ENCODE results near the gene AMN.
"Not testable (repeated sequence)": the region's sequence is repeated elsewhere in the genome, so short reads cannot be mapped to it uniquely, and the experiment has no call there.

The AMN gene

DNA sequence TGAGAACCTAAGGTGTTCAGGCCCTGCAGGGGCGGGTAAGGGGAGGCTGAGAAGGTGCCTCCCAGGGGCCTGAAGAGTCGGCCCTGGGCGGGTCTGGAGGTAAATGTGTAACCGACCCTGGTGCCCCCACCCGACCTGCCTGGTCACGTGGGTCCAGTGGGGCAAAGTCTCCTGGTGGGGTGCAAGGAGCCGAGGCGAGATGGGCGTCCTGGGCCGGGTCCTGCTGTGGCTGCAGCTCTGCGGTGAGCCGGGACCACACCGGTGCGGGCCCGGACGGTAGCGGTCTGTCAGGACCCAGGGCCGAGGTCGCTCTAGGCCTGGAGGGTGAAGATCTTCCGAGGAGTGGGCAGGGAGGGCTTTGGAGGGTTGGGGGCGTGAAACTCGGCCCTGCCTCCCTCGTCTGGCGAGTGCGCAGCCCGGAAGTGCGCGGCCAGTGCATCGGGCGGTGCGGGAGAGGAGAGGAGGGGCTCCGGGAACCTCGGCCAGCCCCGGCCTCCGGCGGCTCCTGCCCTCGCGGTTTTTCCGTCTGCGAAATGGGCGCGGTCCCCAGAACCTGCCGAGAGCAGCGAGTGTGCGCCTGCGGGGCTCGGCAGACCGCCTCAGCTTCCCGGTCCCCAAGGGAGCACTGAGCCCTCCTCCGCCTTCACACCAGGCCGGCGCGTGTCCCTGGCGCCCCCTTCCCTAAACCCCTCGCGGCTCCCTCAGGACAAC, at the start of gene AMN:
Gene AMN (plus strand): TSS at position 174 of the 711 bp plus-strand sequence. CDS start 26 bp downstream, at position 200.
- DNase-seq = no peak

DNA sequence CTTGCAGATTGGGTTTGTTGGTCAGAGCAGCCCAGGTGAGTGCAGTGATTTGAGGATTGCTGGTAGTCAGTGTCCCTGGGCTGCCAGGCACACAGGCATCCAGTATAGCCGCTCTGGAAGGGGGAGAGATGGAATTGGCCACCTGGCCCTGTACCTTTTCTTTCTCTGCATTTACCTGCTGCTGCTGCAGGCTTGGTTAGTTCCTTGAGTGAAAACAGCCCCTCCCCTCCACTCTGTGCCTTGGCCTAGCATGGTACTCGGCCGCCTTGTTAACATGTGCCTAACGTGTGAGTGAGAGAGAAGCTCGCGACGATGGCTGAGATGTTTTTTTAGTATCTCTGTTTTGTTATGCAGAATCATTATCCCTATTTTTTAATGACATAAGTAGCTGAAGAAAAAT, 49.3 kb upstream of the AMN start:
- no peak for DNase-seq

DNA sequence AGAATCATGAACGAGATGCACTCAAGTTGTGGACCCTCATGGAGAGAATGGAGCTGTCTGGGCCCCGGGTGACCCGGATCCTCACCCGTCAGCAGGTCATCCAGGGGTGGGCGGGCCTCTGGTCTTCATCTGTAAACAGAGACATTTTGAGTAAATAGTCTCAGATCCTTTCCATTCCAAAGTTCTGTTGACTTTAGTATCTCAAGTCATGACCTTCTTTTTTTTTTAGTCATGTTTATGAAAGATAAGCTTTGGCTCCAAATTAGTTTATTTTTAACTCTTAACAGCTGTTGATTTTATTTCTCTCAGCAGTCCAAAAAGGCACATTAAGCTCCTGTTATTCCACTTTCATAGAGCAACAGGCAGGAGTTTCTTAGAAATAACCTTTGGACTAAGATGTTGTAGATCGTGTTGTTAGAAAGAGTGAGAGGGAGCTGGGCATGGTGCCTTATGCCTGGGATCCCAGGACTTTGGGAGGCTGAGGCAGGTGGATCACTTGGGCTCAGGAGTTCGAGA, 48.9 kb upstream of the AMN start:
- no peak for DNase-seq

DNA sequence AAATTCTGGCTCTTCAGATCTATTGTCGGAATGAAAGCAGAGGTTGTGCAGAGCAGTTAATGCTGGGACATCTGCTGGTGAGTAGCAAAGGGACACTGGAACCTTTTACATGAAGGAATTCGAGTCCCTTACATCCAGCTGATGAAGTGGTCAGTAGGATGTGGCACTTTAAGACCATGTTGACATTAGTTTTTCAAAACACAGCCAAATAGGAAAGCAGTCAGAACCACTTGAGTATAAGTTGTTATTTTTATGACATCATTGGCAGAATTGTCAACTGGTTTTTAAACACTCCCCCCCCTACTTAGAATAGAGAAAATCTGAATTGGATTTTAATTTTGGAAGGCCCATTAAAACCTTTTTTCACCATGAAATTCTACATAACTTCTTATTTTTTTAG, 46.8 kb upstream of the AMN start:
- no peak for DNase-seq

DNA sequence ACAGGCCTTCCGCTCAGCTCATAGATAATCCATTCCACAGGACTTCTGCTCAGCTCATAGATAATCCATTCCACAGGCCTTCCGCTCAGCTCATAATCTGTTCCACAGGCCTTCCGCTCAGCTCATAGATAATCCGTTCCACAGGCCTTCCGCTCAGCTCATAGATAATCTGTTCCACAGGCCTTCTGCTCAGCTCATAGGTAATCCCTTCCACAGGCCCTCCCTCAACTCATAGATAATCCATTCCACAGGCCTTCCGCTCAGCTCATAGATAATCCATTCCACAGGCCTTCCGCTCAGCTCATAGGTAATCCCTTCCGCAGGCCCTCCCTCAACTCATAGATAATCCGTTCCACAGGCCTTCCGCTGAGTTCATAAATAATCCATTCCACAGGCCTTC, 45.0 kb upstream of the AMN start:
- not testable (repeated sequence) for DNase-seq

DNA sequence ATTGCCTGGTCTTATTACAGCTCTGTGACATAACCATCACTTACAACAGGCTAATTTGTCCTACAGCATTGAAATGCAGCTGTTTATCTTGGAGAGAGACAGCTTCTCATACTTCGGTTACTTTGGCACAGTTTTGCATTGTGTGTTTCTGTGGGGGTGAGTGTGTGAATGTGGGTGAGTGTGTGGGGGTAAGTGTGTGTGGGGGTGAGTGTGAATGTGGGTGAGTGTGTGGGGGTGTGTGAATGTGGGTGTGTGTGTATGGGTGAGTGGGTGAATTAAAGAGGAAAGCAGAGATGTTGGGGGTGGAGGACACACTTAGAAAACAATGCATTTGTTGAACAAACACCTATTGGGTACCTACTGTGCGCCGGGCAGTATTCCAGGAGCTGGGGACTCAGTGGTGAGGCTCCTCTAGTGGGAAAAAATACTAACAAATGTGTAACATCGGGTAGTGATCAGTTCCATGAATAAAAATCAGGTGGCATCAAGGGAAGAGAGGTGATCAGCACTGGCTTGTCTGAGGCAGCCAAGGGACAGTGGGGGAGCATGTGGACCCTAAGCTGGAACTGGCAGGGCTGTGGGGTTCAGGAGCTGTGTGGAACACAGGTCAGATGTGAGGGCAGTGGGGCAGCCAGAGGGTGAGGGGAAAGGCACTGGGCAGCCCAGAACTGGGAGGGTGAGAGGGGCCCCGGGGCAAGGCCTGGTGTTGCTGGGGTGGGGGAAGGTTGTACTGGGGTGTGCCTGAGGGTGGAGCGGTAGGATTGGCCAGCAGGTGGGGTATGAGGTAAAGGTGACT, 44.1 kb upstream of the AMN start:
- no peak for DNase-seq

DNA sequence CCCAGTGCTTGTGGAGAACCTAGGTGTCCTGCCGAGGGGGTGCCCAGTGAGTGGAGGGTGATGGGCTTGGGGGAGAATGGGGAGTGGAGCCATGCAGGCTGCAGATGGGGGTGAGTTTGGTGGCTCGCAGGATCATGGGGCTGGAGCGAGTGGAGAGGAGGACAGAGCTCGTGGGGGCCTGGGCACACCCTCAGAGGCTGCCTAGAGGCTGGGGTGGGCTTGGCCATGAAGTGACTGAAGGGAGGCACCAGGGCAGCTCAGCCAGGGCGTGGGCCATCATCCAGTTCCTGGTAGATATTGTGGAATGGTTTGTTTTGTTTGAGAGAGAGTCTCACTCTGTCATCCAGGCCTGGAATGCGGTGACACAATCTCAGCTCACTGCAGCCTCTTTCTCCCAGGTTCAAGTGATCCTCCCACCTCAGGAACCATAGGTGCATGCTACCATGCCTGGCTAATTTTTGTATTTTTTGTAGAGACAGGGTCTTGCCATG, 43.4 kb upstream of the AMN start:
- DNase-seq = no peak

DNA sequence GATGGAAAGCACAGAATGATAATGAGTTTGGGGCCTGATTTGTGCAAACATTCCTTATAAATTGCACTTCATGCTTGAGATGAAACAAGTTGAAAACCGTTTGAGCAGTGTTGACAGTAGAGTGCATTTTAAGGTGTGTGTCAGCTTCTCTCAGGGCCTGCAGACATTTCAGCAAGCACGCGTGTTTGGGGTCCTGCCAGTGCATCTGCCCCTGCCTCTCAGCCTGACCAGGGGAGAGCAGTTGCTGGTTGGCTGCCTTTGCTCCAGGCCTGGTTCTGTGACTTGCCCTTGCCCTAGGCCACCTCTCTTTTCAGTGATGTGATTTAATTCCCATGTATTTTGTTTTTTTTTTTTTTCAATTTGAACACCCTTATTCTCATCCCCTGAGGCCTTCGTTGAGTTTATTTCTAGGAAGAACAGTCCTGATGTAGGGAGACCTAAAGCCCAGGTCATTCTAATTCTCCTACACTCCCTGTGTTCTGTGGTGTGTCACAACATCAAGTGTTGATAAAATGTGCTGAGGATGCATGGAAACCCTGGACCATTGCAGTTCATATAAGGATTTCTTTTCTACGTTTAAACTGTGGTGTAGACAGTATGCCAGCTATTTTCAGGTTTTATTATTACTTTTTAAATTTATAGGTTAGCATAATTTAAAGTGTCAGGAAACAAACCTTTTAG, 40.1 kb upstream of the AMN start:
- DNase-seq = no peak

DNA sequence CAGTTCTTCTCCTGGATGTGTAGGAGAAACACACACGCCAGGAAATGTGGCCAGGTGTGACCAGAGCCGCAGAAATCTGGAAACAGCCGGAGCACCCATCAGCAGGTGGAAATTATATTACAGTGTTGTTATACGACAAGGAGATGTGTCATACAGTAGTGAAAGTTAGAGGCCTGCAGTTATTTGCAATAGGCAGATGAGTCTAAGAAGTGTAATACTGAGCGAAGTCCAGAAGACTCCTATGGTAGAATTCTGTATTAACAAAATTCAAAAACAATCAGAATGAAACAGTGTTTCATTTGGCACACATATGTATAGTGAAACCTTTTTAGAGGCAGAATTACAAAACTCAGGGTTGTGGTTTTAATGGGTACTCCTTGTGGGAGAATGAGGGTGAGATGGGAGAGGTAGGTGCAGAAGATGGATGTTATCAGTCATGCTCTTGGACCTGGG, 39.3 kb upstream of the AMN start:
- no peak for DNase-seq

DNA sequence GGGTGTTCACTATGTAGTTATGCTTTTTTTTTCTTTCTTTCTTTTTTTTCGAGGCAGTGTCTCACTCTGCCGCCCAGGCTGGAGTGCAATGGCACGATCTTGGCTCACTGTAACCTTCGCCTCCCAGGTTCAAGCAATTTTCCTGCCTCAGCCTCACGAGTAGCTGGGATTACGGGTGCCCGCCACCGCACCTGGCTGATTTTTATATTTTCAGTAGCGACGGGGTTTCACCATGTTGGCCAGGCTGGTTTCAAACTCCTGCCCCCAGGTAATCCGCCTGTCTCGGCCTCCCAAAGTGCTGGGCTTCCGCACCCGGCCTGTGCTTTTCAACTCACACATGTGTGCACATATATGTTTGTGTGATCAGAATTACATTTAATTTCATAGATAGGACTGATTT, 38.9 kb upstream of the AMN start:
- no peak for DNase-seq

DNA sequence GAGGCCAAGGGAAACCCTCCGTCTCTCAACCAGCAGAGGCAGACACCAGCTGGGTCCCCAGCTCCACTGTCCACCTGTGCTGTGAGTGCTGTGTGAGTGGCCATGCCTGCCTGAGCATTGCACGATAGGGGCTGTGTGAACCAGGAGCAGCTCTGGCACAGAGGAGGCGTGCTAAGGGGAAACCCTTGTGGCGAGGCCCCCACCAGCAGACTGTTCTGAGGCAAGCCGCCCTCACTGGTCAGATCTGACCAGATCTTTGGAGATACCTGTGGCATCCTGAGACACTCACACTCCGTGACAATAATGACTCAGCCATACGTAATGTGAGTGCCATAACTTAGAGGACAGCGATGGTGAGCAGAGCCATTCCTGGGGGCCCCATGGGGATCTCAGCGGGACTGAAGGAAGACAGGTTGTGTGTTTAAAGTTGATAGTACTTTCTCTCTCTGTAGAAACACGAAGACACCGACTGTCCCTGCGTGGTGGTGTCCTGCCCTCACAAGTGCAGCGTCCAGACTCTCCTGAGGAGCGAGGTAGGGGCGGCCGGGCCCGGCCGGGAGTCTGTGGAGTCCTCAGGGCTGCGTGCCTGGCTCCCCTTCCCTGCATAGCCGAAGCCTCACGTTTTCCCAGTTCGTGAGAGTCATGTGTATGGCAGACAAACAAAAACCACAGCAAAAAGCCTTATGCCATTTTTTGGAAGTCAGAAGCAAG, 36.6 kb upstream of the AMN start:
- no peak for DNase-seq

DNA sequence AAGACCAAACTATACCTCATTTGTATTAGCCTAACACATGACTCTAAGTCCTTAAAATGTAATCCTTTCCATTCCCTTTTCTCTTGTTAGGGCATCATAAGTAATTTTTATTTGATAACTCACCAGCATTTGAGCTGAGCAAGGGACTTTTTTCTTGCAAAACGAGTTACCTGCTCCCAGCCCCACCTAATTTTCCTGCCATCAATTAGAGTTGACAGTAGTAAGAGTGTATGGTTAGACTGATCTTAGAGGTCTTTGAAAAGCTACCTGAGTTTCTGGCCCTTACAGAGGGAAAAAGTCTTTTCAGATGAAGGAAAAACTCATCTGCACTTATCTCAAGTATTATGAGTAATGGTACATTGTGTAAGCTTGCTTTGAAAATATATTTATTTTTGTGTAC, 33.7 kb upstream of the AMN start:
- DNase-seq = no peak

DNA sequence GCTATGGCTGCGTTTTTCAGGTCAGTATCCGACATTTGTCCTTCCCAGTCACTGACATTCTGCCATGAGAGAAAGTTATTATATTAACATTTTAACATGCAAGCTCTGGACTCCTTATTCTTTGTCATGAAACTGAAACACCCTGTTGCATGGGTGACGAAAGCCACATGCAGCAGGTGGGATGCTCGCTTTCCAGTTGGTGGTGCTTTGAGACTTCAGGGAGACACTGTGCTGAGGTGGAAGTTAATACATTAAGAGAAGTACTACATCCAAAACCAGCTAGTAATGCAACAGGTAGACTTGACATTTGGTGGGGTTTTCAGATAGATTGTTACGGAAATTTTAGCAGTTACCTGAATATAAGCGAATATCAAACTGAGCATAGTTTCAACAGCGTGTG, 32.8 kb upstream of the AMN start:
- no peak for DNase-seq

DNA sequence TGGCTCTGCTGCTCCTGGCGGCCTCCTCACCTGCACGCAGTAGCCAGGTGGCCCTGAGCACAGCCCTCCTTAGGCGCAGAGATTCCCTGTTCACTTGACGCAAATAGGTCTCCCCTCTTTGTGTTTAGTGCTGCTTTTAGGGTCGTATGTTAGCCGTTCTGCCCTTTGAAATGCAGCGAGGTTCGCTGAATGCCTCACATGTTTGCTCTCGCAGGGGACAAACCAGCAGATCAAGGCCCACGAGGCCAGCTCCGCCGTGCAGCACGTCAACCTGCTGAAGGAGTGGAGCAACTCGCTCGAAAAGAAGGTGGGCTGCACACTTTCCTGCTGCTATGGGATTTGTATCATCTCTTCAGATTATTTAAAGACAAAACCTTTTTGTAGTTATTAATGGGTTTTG, 31.4 kb upstream of the AMN start:
- no peak for DNase-seq

DNA sequence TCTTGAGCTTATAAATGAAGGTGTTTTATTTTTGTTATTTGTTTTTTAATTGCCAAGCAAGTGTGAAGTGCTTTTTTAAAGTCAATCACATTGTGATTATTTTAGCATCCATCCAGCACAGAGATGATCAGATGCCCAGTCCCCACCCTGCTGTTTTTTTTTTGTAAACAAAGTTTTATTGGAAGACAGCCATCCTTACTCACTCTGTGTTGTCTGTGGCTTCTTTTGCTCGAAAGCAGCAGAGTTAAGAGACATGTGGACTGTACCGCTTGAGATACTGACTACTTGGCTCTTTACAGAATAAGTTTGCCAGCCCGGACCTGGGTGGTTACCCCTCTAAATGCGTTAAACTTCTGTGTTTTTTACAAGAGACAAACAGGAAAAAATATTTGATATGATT, 30.9 kb upstream of the AMN start:
- DNase-seq = no peak

DNA sequence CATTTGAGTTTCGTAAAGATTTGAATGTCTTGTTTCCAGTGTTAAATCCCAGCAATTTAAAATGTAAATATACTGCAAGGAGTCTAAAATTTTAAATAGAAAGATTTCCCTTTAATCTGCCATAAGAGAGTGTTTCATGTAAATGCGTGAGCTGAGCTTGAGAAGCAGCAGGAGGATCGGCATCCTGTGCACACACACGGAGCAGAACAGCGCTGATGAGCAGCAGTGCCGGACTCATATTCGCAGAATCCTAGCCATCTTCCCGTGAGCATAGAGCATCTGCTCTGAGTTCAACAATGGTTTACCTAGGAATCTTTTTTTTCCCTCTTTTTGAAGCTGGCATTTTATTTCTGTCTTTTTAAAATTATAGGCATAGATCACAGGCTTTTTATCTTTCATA, 29.8 kb upstream of the AMN start:
- DNase-seq = no peak

DNA sequence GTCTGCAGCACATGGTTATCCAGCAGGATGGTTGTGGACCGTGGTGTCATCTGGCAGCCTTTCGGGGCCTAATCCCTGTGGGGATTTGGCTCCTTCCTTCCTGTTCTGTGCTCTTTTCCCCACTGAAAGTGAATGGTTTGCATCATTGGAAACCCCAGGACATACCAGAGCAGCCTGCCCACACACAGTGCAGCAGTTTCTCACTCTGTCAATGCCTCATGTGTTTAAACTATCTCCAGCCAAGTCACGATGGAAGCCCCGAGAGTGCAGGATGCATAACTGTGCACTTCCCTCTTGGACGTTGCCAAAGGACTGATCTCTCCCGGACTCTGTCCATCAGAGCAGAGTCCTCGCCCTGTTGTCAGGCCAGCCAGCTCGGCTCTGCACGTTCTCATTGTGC, 29.0 kb upstream of the AMN start:
- no peak for DNase-seq

DNA sequence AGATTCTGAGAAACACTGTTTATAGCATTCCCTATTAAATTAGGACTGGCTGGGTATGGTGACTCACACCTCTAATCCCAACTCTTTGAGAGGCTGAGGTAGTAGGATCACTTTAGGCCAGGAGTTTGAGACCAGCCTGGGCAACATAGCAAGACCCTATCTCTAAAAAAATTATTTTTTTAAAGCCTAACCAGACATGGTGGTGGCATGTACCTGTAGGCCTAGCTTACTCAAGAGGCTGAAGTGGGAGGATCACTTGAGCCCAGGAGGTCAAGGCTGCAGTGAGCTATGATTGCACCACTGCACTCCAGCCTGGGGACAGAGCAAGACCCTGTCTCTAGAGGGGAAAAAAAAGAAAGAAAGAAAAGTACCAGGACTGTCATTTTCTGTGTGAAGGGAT, 25.7 kb upstream of the AMN start:
- DNase-seq = not testable (repeated sequence)

DNA sequence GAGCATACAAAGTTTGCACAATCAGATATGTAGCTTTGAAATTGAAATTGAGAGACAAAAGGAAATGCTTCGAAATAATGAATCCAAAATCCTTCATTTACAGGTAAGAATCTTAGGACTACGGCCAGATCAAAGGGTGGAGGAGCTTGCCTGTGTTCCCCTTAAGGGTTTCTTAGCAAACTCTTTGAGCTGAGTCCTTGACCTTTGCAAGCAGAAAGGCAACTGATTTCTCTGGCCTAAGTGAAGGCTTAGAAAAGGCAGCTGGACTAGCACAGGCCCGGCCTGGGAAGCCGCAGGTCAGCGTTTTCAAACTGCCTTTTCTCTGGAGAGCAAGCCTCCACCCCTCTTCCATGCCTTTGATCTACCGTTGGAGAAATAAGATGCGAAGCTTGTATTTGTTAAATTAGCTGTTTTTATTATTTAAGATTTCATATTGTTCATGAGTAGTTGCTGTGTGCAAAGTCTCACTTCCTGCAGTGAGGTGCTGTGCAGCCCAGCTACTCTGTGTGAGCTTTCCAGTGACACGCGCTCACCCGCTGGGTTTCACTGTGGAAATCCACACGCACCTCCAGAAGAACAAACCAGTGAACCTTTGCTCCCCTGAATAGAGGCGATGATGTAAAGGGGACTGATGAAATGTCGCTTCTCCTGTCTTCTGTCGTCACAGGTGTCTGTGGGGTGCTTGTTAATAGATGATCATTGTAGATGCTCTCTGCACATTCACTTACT, 25.0 kb upstream of the AMN start:
- DNase-seq = no peak

DNA sequence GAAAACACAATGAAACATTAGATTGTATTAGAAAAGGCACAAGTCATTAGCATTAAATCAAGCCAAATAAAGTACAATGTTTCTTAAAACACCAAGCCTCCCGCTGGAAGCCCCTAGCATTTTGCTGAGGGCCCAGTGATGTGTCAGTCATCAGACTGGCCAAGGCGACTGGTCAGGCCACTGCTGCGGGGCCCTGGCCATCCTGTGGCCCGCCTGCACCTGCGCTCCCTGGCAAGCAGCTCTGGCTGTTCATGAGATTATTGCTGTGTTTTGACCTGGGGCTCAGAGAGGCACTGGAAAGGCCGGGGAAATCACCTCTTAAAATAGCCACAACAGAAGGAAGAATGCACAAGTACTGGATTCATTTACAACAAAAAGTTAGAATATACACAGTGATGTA, 24.2 kb upstream of the AMN start:
- DNase-seq = no peak

DNA sequence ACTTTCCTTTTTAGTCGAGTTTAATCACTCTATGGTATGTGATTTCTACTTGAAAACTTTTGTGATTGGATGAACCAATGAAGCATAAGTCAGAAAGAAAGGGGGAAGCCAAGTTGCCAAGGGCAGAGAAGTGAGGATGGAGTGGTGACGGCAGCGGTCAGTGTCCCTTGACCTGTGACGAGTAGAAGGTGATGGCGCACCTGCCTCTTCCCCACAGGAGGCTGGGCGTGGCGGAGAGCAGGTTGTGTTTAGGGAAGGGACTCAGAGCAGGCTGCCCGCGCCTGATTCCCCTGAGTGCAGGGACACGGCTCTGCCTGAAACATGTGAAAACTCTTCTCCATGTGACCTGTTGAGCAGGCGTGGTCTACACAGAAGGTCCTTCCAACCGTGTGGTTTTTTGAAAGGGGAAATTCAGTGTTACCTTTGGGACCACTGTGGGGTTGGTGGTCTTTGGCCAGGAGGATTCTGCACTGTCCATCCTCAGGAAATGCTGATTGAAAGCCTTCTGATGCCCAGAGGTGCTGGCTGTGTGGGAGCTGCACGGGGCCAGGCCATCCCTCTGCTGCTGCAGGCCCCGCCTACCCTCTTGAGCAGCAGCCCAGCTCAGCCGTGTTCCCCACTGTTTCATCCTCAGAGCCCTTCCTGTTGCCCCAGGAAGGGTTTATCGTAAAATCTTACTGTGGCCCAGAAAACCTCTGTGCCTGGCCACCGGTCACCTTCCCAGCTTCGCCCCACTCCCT, 23.5 kb upstream of the AMN start:
- DNase-seq = no peak

DNA sequence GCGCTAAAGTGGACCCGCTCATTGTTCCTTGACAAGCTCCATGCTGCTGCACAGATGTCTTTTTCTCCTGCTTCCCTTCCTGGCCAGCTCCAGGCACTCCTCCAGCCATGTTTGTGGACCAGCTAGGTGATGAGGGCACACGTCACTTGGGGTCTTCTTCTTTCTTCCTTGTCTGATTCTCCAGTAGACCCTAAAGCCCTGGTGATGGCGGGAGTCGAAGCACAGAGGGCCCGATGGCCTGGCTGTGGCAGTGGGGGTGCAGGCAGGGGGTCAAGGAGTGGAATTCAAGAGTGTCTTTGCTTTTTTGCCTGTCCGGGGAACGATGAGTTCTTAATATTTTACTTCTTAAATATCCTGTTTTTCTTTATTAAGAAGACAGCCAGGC, 23.0 kb upstream of the AMN start:
- no peak for DNase-seq
